GM23338 (cell line): ENCODE data around the gene CNTNAP2. TPM values are rescaled to one million over a fixed set of nuclear protein-coding genes. Genes with fewer than 3 reads are reported as not detected.

ENCODE experiments used
- ATAC-seq: fragments of 200-7000 bp; cut with Tn5 transposase; 3 replicates; pipeline ENCODE4 v1.9.1; 2020
- DNase-seq: peaks from one replicate; pipeline ENCODE4 v3.0.0-alpha.2; 2015; ENCODE audit warnings: low spot score
- H2AFZ ChIP-seq: fragments of 200-600 bp; sonication (generic); 2 replicates; pipeline ENCODE4 v1.8.0; 2016; ENCODE audit warnings: antibody characterized with exemption, mild to moderate bottlenecking, moderate library complexity
- H3F3A ChIP-seq: fragments of 200-600 bp; sonication (generic); replicated peaks from 2 replicates; pipeline ENCODE4 v1.8.0; 2017; ENCODE audit warnings: antibody characterized with exemption, mixed run types, low read depth
- H3K27ac ChIP-seq: fragments of 200-600 bp; sonication (generic); 2 replicates; pipeline ENCODE4 v1.6.1; 2016; ENCODE audit warnings: low read depth
- H3K27me3 ChIP-seq: fragments of 200-600 bp; sonication (generic); 2 replicates; pipeline ENCODE4 v1.8.0; 2016; ENCODE audit warnings: mild to moderate bottlenecking, mixed run types, moderate library complexity; ENCODE audit not compliant: insufficient read depth
- H3K36me3 ChIP-seq: fragments of 200-600 bp; sonication (generic); 2 replicates; pipeline ENCODE4 v1.8.0; 2016; ENCODE audit warnings: mild to moderate bottlenecking; ENCODE audit not compliant: insufficient read depth
- H3K4me1 ChIP-seq: fragments of 200-600 bp; sonication (generic); 2 replicates; pipeline ENCODE4 v1.8.0; 2016; ENCODE audit warnings: mild to moderate bottlenecking, moderate library complexity; ENCODE audit not compliant: insufficient read depth
- H3K4me2 ChIP-seq: fragments of 200-600 bp; sonication (generic); 2 replicates; pipeline ENCODE4 v1.7.1; 2017; ENCODE audit warnings: mixed run types
- H3K4me3 ChIP-seq: fragments of 200-600 bp; sonication (generic); 2 replicates; pipeline ENCODE4 v1.6.1; 2016; ENCODE audit warnings: mixed run types
- H3K79me2 ChIP-seq: fragments of 200-600 bp; sonication (generic); replicated peaks from 2 replicates; pipeline ENCODE4 v1.8.0; 2017; ENCODE audit warnings: mild to moderate bottlenecking; ENCODE audit not compliant: insufficient read depth
- H3K9me2 ChIP-seq: fragments of 200-600 bp; sonication (generic); 2 replicates; pipeline ENCODE4 v1.8.0; 2017; ENCODE audit not compliant: insufficient read depth
- H4K20me1 ChIP-seq: fragments of 200-600 bp; sonication (generic); replicated peaks from 2 replicates; pipeline ENCODE4 v1.8.0; 2017; ENCODE audit warnings: mild to moderate bottlenecking; ENCODE audit not compliant: insufficient read depth
- H3K27ac Mint-ChIP-seq: 2 replicates; pipeline ENCODE4 v1.8.0; 2020; ENCODE audit warnings: inconsistent platforms, mild to moderate bottlenecking, moderate library complexity, mixed read lengths
- H3K27me3 Mint-ChIP-seq: 3 replicates; pipeline ENCODE4 v1.8.0; 2022; ENCODE audit warnings: low read depth, mild to moderate bottlenecking, moderate library complexity, mixed read lengths, inconsistent platforms; ENCODE audit not compliant: insufficient read depth, poor library complexity
- H3K36me3 Mint-ChIP-seq: 3 replicates; pipeline ENCODE4 v1.8.0; 2021; ENCODE audit warnings: low read depth, mild to moderate bottlenecking, inconsistent platforms, moderate library complexity, mixed read lengths
- H3K4me1 Mint-ChIP-seq: 3 replicates; pipeline ENCODE4 v1.8.0; 2020; ENCODE audit warnings: mild to moderate bottlenecking, inconsistent platforms, mixed read lengths
- H3K4me3 Mint-ChIP-seq: 3 replicates; pipeline ENCODE4 v1.8.0; 2021; ENCODE audit warnings: moderate library complexity, mild to moderate bottlenecking, inconsistent platforms, mixed read lengths
- H3K9me3 Mint-ChIP-seq: 3 replicates; pipeline ENCODE4 v1.8.0; 2020; ENCODE audit warnings: moderate library complexity, mild to moderate bottlenecking, inconsistent platforms, mixed read lengths
- EZH2 ChIP-seq: fragments of 200-600 bp; sonication (generic); IDR thresholded peaks from one replicate; pipeline ENCODE4 v1.8.0; 2017; ENCODE audit warnings: antibody characterized with exemption, mild to moderate bottlenecking, low read depth; ENCODE audit not compliant: unreplicated experiment
- EZH2phosphoT487 ChIP-seq: fragments of 200-600 bp; sonication (generic); IDR thresholded peaks from one replicate; pipeline ENCODE4 v1.8.1; 2018; ENCODE audit warnings: antibody characterized with exemption; ENCODE audit not compliant: unreplicated experiment
- JUNB ChIP-seq: IDR thresholded peaks from one replicate; pipeline ENCODE4 v1.6.1; 2016; ENCODE audit warnings: antibody characterized with exemption; ENCODE audit not compliant: unreplicated experiment
- POLR2AphosphoS5 ChIP-seq: IDR thresholded peaks from 2 replicates; pipeline ENCODE4 v1.6.1; 2016; ENCODE audit warnings: antibody characterized with exemption, low read depth
- ZNF114 ChIP-seq: fragments of 250-450 bp; sonication (Bioruptor Pico); IDR thresholded peaks from 2 replicates; pipeline ENCODE4 v1.5.0; 2020; ENCODE audit warnings: mild to moderate bottlenecking, moderate library complexity
- ZNF331 ChIP-seq: fragments of 250-450 bp; sonication (Bioruptor Pico); IDR thresholded peaks from 2 replicates; pipeline ENCODE4 v1.5.0; 2020; ENCODE audit warnings: low read depth, mild to moderate bottlenecking, moderate library complexity
- polyA plus RNA-seq: library from polyadenylated mRNA; unstranded; fragments of >200 nt; fragmentation: Nextera tagmentation; extraction: Ambion mirVana; gene quantifications from 2 replicates; pipeline ENCODE4 v1.2.1, GENCODE V29; 2016
- total RNA-seq: library from RNA; depleted of rRNA; stranded (reverse); fragments of >200 nt; shearing (Covaris generic); gene quantifications from 2 replicates; pipeline ENCODE4 v1.2.3, GENCODE V29; 2014
- TF ChIP-seq, protein P1 (sequence below), 2 experiments: fragments of 200-600 bp in 1 of 2; sonication (generic) in 1 of 2; conservative IDR thresholded peaks; 2 replicates each; pipeline versions ENCODE4 v1.5.1 to v1.6.1; 2016 to 2017; ENCODE audit warnings: antibody characterized with exemption in 2 of 2, low read depth in 2 of 2, mild to moderate bottlenecking in 2 of 2, moderate library complexity in 1 of 2
- TF ChIP-seq, protein P2 (sequence below): fragments of 250-450 bp; sonication (Bioruptor Pico); IDR thresholded peaks from 2 replicates; pipeline ENCODE4 v1.5.0; 2020; ENCODE audit warnings: mild to moderate bottlenecking, moderate library complexity
- TF ChIP-seq, protein P3 (sequence below): IDR thresholded peaks from 2 replicates; pipeline ENCODE4 v1.6.1; 2016; ENCODE audit warnings: antibody characterized with exemption

CNTNAP2 gene
- total and polyA plus RNA-seq, 2 experiments from 2014 or later: 38.2 to 61.3 TPM

DNA sequence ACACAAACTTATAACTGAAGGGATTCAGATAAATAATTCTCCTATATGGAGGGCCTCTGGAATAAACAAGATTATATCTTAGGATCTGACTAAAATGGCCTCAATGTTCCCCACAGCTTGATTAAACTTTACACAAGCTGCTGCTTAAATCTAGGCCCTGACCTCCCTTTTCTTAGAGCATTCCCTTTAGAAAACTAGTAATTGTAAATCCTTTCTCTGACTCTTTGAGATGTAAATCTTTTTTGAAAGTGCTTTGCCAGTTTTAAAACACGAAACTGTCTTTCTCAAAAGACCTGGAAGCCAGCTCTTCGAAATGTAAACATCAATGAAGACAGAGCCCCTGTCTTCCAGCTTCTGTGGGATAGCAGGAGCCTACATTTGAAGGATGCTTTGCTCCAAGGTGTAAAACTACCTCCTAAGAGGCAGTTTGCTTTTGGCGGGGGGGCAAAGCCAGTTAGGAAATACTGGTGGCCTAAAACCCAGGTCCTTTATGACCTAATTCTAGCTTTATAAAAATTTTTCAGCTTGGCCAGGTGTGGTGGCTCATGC is 758.7 kb downstream of the CNTNAP2 start:
- no peak overlapping the region for H3K4me2 ChIP-seq
- H2AFZ ChIP-seq: no peak overlapping the region
- H3K79me2 ChIP-seq: no peaks in the 10 kb centered on the region
- Mint-ChIP-seq H3K9me3 (peaks cover 7% of the 10 kb centered on the region; the same call in 1 of the 3 replicates), H3K36me3 (no peaks in the 10 kb centered on the region; the same call in 2 of the 3 replicates), H3K27me3 (no peaks in the 10 kb centered on the region), H3K4me1 (peaks cover 19% of the 10 kb centered on the region), H3K4me3 (no peak overlapping the region), H3K27ac (peak overlapping the region; percentile 79)
- DNase-seq (peak; percentile 29), ATAC-seq (peak; percentile 85)
- H3K27me3 ChIP-seq: no peaks in the 10 kb centered on the region
- H4K20me1 ChIP-seq: no peaks in the 10 kb centered on the region
- no peaks in the 10 kb centered on the region; the same call in 1 of the 2 replicates for H3K36me3 ChIP-seq
- H3F3A ChIP-seq: no peaks in the 10 kb centered on the region
- TF ChIP-seq EZH2: no peak
- TF ChIP-seq POLR2AphosphoS5: no peak
- no peak for TF ChIP-seq EZH2phosphoT487
- no peak for TF ChIP-seq ZNF331
- TF ChIP-seq JUNB: no peak
- TF ChIP-seq, protein P1, sequence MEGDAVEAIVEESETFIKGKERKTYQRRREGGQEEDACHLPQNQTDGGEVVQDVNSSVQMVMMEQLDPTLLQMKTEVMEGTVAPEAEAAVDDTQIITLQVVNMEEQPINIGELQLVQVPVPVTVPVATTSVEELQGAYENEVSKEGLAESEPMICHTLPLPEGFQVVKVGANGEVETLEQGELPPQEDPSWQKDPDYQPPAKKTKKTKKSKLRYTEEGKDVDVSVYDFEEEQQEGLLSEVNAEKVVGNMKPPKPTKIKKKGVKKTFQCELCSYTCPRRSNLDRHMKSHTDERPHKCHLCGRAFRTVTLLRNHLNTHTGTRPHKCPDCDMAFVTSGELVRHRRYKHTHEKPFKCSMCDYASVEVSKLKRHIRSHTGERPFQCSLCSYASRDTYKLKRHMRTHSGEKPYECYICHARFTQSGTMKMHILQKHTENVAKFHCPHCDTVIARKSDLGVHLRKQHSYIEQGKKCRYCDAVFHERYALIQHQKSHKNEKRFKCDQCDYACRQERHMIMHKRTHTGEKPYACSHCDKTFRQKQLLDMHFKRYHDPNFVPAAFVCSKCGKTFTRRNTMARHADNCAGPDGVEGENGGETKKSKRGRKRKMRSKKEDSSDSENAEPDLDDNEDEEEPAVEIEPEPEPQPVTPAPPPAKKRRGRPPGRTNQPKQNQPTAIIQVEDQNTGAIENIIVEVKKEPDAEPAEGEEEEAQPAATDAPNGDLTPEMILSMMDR (conservative IDR thresholded peaks at IDR 0.05; ENCODE audit: low read depth in 2 of 2): no peak
- TF ChIP-seq ZNF114: no peak
- TF ChIP-seq, protein P2, sequence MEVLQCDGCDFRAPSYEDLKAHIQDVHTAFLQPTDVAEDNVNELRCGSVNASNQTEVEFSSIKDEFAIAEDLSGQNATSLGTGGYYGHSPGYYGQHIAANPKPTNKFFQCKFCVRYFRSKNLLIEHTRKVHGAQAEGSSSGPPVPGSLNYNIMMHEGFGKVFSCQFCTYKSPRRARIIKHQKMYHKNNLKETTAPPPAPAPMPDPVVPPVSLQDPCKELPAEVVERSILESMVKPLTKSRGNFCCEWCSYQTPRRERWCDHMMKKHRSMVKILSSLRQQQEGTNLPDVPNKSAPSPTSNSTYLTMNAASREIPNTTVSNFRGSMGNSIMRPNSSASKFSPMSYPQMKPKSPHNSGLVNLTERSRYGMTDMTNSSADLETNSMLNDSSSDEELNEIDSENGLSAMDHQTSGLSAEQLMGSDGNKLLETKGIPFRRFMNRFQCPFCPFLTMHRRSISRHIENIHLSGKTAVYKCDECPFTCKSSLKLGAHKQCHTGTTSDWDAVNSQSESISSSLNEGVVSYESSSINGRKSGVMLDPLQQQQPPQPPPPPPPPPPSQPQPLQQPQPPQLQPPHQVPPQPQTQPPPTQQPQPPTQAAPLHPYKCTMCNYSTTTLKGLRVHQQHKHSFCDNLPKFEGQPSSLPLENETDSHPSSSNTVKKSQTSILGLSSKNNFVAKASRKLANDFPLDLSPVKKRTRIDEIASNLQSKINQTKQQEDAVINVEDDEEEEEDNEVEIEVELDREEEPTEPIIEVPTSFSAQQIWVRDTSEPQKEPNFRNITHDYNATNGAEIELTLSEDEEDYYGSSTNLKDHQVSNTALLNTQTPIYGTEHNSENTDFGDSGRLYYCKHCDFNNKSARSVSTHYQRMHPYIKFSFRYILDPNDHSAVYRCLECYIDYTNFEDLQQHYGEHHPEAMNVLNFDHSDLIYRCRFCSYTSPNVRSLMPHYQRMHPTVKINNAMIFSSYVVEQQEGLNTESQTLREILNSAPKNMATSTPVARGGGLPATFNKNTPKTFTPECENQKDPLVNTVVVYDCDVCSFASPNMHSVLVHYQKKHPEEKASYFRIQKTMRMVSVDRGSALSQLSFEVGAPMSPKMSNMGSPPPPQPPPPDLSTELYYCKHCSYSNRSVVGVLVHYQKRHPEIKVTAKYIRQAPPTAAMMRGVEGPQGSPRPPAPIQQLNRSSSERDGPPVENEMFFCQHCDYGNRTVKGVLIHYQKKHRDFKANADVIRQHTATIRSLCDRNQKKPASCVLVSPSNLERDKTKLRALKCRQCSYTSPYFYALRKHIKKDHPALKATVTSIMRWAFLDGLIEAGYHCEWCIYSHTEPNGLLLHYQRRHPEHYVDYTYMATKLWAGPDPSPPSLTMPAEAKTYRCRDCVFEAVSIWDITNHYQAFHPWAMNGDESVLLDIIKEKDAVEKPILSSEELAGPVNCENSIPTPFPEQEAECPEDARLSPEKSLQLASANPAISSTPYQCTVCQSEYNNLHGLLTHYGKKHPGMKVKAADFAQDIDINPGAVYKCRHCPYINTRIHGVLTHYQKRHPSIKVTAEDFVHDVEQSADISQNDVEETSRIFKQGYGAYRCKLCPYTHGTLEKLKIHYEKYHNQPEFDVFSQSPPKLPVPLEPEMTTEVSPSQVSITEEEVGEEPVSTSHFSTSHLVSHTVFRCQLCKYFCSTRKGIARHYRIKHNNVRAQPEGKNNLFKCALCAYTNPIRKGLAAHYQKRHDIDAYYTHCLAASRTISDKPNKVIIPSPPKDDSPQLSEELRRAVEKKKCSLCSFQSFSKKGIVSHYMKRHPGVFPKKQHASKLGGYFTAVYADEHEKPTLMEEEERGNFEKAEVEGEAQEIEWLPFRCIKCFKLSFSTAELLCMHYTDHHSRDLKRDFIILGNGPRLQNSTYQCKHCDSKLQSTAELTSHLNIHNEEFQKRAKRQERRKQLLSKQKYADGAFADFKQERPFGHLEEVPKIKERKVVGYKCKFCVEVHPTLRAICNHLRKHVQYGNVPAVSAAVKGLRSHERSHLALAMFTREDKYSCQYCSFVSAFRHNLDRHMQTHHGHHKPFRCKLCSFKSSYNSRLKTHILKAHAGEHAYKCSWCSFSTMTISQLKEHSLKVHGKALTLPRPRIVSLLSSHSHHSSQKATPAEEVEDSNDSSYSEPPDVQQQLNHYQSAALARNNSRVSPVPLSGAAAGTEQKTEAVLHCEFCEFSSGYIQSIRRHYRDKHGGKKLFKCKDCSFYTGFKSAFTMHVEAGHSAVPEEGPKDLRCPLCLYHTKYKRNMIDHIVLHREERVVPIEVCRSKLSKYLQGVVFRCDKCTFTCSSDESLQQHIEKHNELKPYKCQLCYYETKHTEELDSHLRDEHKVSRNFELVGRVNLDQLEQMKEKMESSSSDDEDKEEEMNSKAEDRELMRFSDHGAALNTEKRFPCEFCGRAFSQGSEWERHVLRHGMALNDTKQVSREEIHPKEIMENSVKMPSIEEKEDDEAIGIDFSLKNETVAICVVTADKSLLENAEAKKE (CRISPR knock-in tag): no peak
- TF ChIP-seq, protein P3, sequence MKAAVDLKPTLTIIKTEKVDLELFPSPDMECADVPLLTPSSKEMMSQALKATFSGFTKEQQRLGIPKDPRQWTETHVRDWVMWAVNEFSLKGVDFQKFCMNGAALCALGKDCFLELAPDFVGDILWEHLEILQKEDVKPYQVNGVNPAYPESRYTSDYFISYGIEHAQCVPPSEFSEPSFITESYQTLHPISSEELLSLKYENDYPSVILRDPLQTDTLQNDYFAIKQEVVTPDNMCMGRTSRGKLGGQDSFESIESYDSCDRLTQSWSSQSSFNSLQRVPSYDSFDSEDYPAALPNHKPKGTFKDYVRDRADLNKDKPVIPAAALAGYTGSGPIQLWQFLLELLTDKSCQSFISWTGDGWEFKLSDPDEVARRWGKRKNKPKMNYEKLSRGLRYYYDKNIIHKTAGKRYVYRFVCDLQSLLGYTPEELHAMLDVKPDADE: no peak
- H3K27ac ChIP-seq: no peak overlapping the region; the same call in 1 of the 2 replicates
- H3K4me3 ChIP-seq: no peak overlapping the region
- H3K4me1 ChIP-seq: 0 out of 2 replicates have a peak, but pooled peaks cover 3% of the 10 kb centered on the region
- H3K9me2 ChIP-seq: no peaks in the 10 kb centered on the region
